EL (cell line): Measurements from ENCODE around the gene MAN2B1.

ENCODE experiments used
- DNase-seq: peaks from one replicate; pipeline ENCODE4 v3.0.0-alpha.2; 2016

The MAN2B1 gene

DNA sequence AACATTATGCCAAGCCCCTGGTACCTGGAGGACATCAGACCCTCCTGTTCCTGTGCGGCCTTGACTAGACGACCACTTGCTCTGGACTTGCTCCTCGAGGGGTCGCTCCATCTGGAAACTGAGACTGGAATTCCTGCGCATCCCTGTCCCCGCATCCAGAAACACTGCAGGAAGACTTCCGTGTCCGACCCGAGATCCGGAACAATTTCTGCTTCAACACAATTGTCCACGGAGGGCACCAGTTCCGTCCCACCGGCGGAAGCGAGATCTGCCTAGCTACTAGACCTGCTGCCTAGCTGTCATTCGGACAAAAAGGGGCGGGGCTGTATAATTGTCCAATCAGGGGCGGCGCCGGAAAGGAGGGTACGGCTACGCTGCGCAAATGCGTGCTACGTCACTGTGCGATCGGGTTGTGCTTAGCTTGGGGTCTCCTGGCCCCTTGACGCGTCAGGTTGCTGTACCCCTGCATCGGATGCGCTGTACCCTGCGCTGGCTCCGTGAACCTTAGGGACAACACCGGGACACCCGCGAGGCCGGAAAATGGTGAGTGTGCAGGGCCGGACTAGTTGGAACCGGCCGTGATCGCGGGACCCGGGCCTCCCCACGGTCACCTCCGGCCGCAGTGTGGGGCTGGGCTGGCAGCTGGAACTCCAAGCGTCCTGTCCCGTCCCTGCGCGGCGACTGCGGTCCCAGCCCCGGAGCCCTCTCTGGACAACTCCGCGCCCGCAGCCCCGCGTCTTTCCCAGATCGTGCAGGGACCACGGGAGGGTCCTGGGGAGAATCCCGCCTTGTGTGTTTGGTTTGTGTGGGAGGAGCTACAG is 55.8 kb downstream of the MAN2B1 start, which contains the start of the genes ZNF490 and ZNF791:
Gene ZNF490, minus strand, starts transcription at position 274 of the 821 bp plus-strand sequence. Its CDS starts 133 bp downstream, at position 141.
Gene ZNF791, plus strand, starts transcription at position 381 of the 821 bp plus-strand sequence. Its CDS starts 160 bp downstream, at position 541.
- DNase-seq, result peak; percentile 98

DNA sequence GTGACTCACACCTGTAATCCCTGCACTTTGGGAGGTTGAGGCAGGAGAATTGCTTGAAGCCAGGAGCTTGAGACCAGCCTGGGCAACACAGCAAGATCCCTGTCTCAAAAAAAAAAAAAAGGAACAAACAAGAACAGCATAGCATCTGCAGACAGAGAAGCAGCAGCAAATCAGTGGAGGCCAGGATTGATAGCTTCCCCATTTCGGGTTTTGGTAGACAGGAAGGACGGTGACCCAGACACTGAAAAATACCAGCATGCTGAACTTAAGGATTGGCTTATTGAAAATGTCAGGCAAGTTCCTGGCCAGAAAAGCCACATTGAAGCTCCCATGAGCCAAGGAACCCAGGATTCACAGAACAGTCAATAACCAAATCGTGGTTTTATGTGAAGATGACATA is 58.9 kb downstream of the MAN2B1 start:
- no peak for DNase-seq

DNA sequence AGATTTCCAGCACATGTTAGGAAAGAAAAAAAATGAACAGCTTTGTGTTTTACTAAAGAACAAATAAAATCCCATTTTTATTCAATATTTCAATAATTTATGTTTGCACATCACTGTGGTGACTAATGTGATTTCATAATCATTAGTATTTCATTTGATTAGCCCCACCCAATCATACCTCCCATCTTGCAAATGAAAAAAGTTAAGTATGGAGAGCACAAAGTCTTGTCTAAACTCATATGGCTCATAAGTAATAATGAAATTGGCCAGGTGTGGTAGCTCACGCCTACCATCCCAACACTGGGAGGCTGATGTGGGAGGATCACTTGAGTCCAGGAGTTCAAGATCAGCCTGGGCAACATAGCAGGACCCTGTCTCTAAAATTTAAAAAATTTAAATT is 59.7 kb downstream of the MAN2B1 start:
- DNase-seq, result no peak

DNA sequence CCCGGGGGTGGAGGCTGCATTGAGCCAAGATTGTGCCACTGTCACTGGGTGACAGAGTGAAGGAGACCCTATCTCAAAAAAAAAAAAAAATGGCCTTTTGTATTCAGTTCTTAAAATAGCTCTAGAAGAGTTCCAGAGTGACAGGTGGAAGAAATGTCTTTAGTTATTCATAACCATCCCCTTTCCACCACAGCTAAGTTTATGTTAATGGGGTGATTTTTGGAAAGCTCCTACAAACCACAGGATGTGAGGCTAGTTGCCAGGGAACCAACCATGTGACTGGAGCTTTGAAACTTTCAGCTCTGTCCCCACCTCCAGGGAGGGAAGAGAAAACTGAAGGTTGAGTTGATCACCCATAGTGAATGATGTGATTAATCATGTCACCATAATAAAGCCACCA is 62.8 kb downstream of the MAN2B1 start:
- peak; percentile 23 for DNase-seq

DNA sequence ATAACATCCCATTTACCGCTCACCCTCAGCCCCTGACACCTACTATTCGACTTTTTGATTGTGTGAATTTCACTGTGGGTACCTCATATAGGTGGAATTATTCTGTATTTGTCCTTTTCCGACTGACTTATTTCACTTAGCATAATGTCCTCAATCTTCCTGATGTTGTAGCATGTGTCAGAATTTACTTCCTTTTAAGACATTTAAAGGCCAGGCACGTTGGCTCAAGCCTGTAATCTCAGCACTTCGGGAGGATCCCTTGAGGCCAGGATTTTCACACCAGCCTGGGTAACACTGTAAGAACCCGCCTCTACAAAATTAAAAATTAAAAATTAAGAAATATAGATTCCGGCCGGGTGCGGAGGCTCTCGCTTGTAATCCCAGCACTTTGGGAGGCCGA is 68.9 kb downstream of the MAN2B1 start:
- no peak for DNase-seq

DNA sequence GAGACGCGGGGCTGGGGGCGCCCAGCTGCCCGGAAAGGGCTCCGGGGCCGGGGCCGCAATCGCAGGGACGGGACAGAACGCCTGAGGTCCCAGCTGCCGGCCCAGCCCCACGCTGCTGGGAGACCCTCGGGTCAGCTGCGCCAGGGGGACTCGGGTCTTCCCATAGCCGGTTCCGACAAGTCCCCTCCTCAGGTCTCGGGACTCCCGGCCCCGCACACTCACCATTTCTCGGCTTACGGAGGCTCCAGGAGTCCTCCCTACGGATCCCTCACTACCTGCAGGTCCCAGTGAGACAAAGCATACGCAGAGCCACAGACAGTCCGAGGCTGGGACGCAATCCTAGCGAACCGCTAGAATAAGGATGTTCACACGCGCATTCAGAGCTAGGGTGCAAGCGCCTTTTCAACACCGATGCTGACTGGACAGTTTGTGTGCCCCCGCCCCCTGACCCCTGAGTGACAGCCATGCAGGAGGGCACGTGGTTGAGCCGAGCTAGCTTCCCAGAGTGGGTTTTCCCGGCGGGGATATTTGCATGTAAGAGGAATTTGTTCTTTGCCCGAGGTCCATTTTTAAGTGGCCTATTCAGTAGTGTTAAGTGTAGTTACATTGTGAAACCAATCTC is 69.5 kb downstream of the MAN2B1 start:
- DNase-seq, result no peak
